GM12892 (cell line): ENCODE results near the gene ATXN1.

Experiments used
- DNase-seq: peaks from one replicate; pipeline ENCODE4 v3.0.0; 2011; ENCODE audit not compliant: insufficient read length
- FAIRE-seq: peaks from 2 replicates; lab custom pipeline; 2011; peaks lifted over from hg19 to GRCh38; lab: Jason Lieb, UNC
- POLR2A ChIP-seq: IDR thresholded peaks from 2 replicates; pipeline ENCODE4 v1.6.1; 2011; ENCODE audit warnings: low read depth, low read length, control low read depth
- POLR2AphosphoS5 ChIP-seq: IDR thresholded peaks from 2 replicates; pipeline ENCODE4 v1.6.1; 2011; ENCODE audit warnings: low read depth, low read length, control low read depth
- TAF1 ChIP-seq: IDR thresholded peaks from 2 replicates; pipeline ENCODE4 v1.6.1; 2011; ENCODE audit warnings: low read depth, mild to moderate bottlenecking, control low read depth, low read length, borderline replicate concordance

The ATXN1 gene

GRCh38 chr6:16258709-16259075 lies 502.6 kb downstream of the ATXN1 start:
- DNase-seq: no peak
- FAIRE-seq: no peak
- no peak for TF ChIP-seq POLR2A

- DNase-seq: no peak
- FAIRE-seq: no peak
- TF ChIP-seq TAF1 (no peak), POLR2AphosphoS5 (no peak), POLR2A (no peak)
Observed at GRCh38 chr6:16257999-16258708, 503.1 kb downstream of the ATXN1 start.

GRCh38 chr6:16256781-16257180 lies 504.5 kb downstream of the ATXN1 start:
- TF ChIP-seq POLR2A (no peak), TAF1 (no peak), POLR2AphosphoS5 (no peak)
- no peak for DNase-seq

DNA sequence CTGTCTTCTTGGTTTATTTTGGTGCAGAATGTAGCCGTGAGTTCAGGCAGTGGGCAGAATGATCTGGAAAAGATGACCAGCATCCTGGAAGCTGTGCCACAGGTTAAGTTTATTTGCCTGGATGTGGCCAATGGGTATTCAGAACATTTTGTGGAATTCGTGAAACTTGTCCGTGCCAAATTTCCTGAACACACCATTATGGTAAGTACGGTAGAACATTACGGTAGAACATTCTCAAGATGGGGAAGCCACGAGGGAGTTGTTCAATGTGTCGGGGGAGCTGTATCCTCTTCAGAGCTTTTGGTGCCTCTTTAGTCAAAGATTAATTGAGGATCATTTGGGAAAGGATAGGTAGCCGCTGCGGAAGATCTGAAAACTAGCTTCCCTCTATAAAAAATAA lies 506.7 kb downstream of the ATXN1 start:
- TF ChIP-seq TAF1 (no peak), POLR2A (no peak), POLR2AphosphoS5 (no peak)
- no peak for FAIRE-seq
- no peak for DNase-seq

More at GRCh38 chr6:16256781-16257180, 504.5 kb downstream of the ATXN1 start:
- FAIRE-seq: no peak

GRCh38 chr6:16253399-16254144 lies 507.7 kb downstream of the ATXN1 start:
- DNase-seq: no peak
- no peak for FAIRE-seq
- TF ChIP-seq POLR2A (no peak), TAF1 (no peak)

DNA sequence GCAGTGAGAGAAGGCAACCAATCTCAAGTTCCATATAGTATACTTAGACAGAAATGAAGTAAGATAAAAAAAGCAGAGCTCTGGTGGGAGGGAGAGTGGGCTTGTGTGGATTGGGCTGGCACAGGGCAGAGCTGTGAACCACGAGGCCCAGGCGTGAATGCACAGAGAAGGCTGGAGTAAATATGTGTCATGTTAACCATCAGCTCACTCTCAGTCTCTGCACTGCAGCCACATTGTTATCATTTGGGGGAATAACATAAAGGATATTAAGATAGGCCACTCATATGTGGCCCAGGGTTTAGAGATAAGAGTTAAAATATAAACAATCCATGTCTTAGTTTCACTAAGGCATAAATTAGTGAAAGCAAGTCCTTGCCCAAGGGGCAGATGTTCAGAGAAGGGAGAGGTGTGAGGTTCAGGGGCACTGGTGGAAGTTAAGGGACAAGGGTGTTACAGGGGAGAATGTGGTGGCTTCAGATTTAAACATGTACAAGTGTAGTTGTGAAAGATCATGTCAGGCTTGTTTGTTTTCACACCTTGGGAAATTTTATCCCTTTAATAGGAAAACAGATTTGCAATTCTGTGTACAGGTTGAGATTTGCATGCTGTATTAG lies 508.5 kb downstream of the ATXN1 start:
- DNase-seq (no peak), FAIRE-seq (no peak)
- TF ChIP-seq TAF1 (no peak), POLR2AphosphoS5 (no peak)

DNA sequence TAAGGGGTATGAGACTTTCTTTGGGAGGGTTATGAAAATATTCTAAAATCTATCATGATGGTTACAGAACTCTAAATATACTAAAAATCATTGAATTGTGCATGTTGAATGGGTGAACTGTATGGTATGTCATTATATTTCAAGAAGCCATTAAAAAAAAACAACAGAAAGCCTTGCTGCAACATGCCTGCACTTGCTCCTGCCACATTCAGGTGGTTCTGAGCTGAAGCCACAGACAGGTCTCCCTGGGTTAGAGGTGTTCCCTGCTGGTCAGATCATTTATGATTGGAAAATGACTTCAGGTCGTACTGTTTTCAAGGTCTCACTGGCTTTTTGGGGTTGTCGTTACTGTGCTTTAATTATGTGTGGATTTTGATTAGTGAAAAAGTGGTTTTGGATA lies 509.6 kb downstream of the ATXN1 start:
- FAIRE-seq: no peak
- TF ChIP-seq POLR2A: no peak
- TF ChIP-seq POLR2AphosphoS5: no peak
- no peak for TF ChIP-seq TAF1
- DNase-seq: no peak

- DNase-seq: no peak
- TF ChIP-seq TAF1 (no peak), POLR2A (no peak), POLR2AphosphoS5 (no peak)
- no peak for FAIRE-seq
Observed at GRCh38 chr6:16249971-16250370, 511.3 kb downstream of the ATXN1 start.
